ENCODE data around the gene THADA.
"Not testable (repeated sequence)": the region's sequence is repeated elsewhere in the genome, so short reads cannot be mapped to it uniquely, and the experiment has no call there.

- TF ChIP-seq, protein P1, sequence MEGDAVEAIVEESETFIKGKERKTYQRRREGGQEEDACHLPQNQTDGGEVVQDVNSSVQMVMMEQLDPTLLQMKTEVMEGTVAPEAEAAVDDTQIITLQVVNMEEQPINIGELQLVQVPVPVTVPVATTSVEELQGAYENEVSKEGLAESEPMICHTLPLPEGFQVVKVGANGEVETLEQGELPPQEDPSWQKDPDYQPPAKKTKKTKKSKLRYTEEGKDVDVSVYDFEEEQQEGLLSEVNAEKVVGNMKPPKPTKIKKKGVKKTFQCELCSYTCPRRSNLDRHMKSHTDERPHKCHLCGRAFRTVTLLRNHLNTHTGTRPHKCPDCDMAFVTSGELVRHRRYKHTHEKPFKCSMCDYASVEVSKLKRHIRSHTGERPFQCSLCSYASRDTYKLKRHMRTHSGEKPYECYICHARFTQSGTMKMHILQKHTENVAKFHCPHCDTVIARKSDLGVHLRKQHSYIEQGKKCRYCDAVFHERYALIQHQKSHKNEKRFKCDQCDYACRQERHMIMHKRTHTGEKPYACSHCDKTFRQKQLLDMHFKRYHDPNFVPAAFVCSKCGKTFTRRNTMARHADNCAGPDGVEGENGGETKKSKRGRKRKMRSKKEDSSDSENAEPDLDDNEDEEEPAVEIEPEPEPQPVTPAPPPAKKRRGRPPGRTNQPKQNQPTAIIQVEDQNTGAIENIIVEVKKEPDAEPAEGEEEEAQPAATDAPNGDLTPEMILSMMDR (IDR thresholded peaks at IDR 0.05; ENCODE audit: poor library complexity), result not testable (repeated sequence)
- TF ChIP-seq EZH2 (IDR thresholded peaks at IDR 0.05; ENCODE audit: borderline replicate concordance); EZH2phosphoT487 (IDR thresholded peaks at IDR 0.05; ENCODE audit: low read depth, severe bottlenecking, unreplicated experiment): not testable (repeated sequence)
Observed at GRCh38 chr2:43396344-43396743, 199.5 kb downstream of the THADA start.

All from hepatocyte (in vitro differentiated cells).